NCI-H526 (cell line): Measurements from ENCODE around the gene BPGM.

Experiments used
- DNase-seq, 2 experiments: peaks; one replicate each; lab custom pipeline; 2025; lab: John Stamatoyannopoulos, UW

BPGM gene

GRCh38 chr7:134697205-134697886, 50.7 kb downstream of the BPGM start:
- DNase-seq, result no peak

GRCh38 chr7:134698481-134698880, 51.8 kb downstream of the BPGM start:
- DNase-seq, result no peak

GRCh38 chr7:134699021-134699818, 52.6 kb downstream of the BPGM start:
- no peak for DNase-seq

- DNase-seq, result no peak
Observed at GRCh38 chr7:134699899-134700298, 53.2 kb downstream of the BPGM start.

- DNase-seq, result peak; percentile 12 to 66
Observed at GRCh38 chr7:134701272-134701671, 54.6 kb downstream of the BPGM start.

- no peak for DNase-seq
Observed at GRCh38 chr7:134702366-134703240, 56.0 kb downstream of the BPGM start.

GRCh38 chr7:134703241-134703594, 56.6 kb downstream of the BPGM start:
- no peak for DNase-seq

GRCh38 chr7:134703782-134704181, 57.1 kb downstream of the BPGM start:
- no peak for DNase-seq

- DNase-seq, result no peak
Observed at GRCh38 chr7:134704827-134705226, 58.2 kb downstream of the BPGM start.

- no peak for DNase-seq
Observed at GRCh38 chr7:134705716-134706115, 59.1 kb downstream of the BPGM start.

- DNase-seq, result no peak
Observed at GRCh38 chr7:134706468-134706867, 59.8 kb downstream of the BPGM start.

GRCh38 chr7:134707663-134708378, 61.2 kb downstream of the BPGM start:
- DNase-seq, result no peak

- DNase-seq, result no peak
Observed at GRCh38 chr7:134708692-134709091, 62.0 kb downstream of the BPGM start.

- no peak for DNase-seq
Observed at GRCh38 chr7:134709197-134709596, 62.5 kb downstream of the BPGM start.

- DNase-seq, result no peak
Observed at GRCh38 chr7:134710511-134710853, 63.8 kb downstream of the BPGM start.

- no peak for DNase-seq
Observed at GRCh38 chr7:134710854-134711624, 64.4 kb downstream of the BPGM start.

- no peak for DNase-seq
Observed at GRCh38 chr7:134712196-134712595, 65.5 kb downstream of the BPGM start.

- no peak for DNase-seq
Observed at GRCh38 chr7:134714470-134715205, 68.0 kb downstream of the BPGM start.

GRCh38 chr7:134718211-134718875, 71.7 kb downstream of the BPGM start:
- DNase-seq, result no peak
